Measurements from ENCODE around the gene MUS81. TPM values are rescaled to one million over a fixed set of nuclear protein-coding genes. Genes with fewer than 3 reads are reported as not detected.
A peak's percentile ranks its signal among the peaks of the same experiment; 100 is the strongest.

The MUS81 gene
- total and polyA plus RNA-seq, 9 of the 15 experiments (the other 6 are each of a cell fraction or from before 2014, with no cell fraction given) = 13.4 to 118 (median 53.7) TPM

DNA sequence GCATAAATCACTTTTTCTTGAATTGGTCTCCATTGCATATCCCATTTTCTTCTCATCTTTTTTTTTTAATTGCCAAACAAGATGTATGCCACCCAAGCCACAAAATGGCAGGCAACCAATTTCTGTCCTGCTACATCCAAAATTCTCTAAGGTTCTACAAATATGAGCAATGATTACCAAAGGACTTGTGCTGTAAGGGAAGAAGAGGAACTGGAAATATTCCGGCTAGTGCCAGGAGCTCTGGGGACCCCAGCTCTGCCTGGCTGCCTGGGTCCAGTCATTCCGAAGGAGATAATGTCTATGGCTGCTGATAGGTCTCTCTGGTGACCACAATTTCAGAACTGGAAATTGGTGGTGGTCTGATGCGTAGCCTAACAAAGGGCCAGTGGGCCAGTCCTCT lies 43.5 kb upstream of the MUS81 start:
- DNase-seq (ENCODE audit: extremely low read depth in 1 of 4, low spot score in 3 of 4) (peak in 2 of 4 experiments; percentile 4), ATAC-seq (no peak), FAIRE-seq (no peak)
- no peak overlapping the region for H3K4me3 ChIP-seq
- no peaks in the 10 kb centered on the region for H4K20me1 ChIP-seq (replicated peaks; ENCODE audit: control insufficient read depth, insufficient read depth, low read length)
- peaks cover 8 to 13% of the 10 kb centered on the region in 2 experiments; a peak in 3 of 5 replicates for H3K27me3 ChIP-seq (ENCODE audit: control insufficient read depth in 2 of 2, insufficient read depth in 2 of 2, low read length in 2 of 2)
- in situ Hi-C loops (cut with MboI) = no loop called here
- no peak overlapping the region for H3K4me2 ChIP-seq (ENCODE audit: insufficient read depth, low read length)
- H3K4me1 ChIP-seq (replicated peaks in 1 of 2; ENCODE audit: control insufficient read depth in 2 of 2, insufficient read depth in 2 of 2, low read length in 2 of 2) = peaks cover 0 to 19% of the 10 kb centered on the region in 2 experiments; a peak in 2 of 5 replicates
- no peaks in the 10 kb centered on the region for H3K79me2 ChIP-seq (ENCODE audit: control insufficient read depth, insufficient read depth, low read length)
- no peak overlapping the region for H3K9ac ChIP-seq (ENCODE audit: insufficient read depth in 1 of 2, low read depth in 2 of 2, low read length in 2 of 2)
- 78% methylated on average over 3 of the region's 3 CpGs for WGBS (ENCODE audit: insufficient coverage, low coverage, missing lambda C conversion rate)
- no TSS peak for BruUV-seq (replicated peaks)
- intact Hi-C loops (cut with micrococcal nuclease) = loop anchor here (2.0 to 10.0 kb wide), 3 partner anchors 34 to 272 kb away; partner anchors contain the start of gene AP5B1
- H3K9me1 ChIP-seq (ENCODE audit: control insufficient read depth, insufficient read depth, low read length) = no peaks in the 10 kb centered on the region
- POLR2A ChIA-PET = interaction anchor here (0.6 to 3.5 kb wide), 8 partner anchors 10 to 317 kb away, joined by 3 to 12 read pairs (median 3); partner anchors contain the start of genes AP5B1, CFL1 and RNASEH2C
- CTCF ChIA-PET (ENCODE audit: low intra/inter-chr PET ratio) = interaction anchor here (1.1 to 3.1 kb wide), 2 partner anchors 191 to 434 kb away, joined by 3 to 27 read pairs; partner anchors contain the start of gene SLC25A45
- no peaks in the 10 kb centered on the region for H3K9me3 ChIP-seq (replicated peaks; ENCODE audit: control insufficient read depth, insufficient read depth, low read depth, low read length)
- no peaks in the 10 kb centered on the region for H3K36me3 ChIP-seq (ENCODE audit: control insufficient read depth, insufficient read depth, low read length)
- H3K27ac ChIP-seq (ENCODE audit: extremely low read depth, low read depth, low read length) = no peak overlapping the region
- TF ChIP-seq SAP30 (IDR thresholded peaks at IDR 0.05; ENCODE audit: borderline replicate concordance, insufficient read depth, low read depth, low read length, poor library complexity, severe bottlenecking) (no peak), ASH1L (IDR thresholded peaks at IDR 0.05; ENCODE audit: borderline replicate concordance, low read depth, partially characterized antibody) (no peak), FOXJ2 (tag; IDR thresholded peaks at IDR 0.05) (no peak), HMG20B (CRISPR knock-in tag; IDR thresholded peaks at IDR 0.05) (no peak), FOXA3 (CRISPR knock-in tag; conservative IDR thresholded peaks at IDR 0.05 in 1 of 2, IDR thresholded peaks at IDR 0.05 in 1 of 2) (no peak), SOX6 (IDR thresholded peaks at IDR 0.05) (no peak), ZFP30 (CRISPR knock-in tag; IDR thresholded peaks at IDR 0.05; ENCODE audit: borderline replicate concordance) (no peak), ZNF175 (CRISPR knock-in tag; IDR thresholded peaks at IDR 0.05; ENCODE audit: low read depth) (no peak), SRSF7 (optimal IDR thresholded peaks at IDR 0.05; ENCODE audit: low read depth, low read length) (no peak), SAFB2 (IDR thresholded peaks at IDR 0.05; ENCODE audit: borderline replicate concordance, low read depth, low read length, severe bottlenecking) (no peak), NCOA1 (IDR thresholded peaks at IDR 0.05; ENCODE audit: low read depth) (no peak), SMC3 (conservative IDR thresholded peaks at IDR 0.05; ENCODE audit: insufficient read depth, low read depth, low read length) (no peak)
- TF ChIP-seq, protein P1, sequence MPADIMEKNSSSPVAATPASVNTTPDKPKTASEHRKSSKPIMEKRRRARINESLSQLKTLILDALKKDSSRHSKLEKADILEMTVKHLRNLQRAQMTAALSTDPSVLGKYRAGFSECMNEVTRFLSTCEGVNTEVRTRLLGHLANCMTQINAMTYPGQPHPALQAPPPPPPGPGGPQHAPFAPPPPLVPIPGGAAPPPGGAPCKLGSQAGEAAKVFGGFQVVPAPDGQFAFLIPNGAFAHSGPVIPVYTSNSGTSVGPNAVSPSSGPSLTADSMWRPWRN (IDR thresholded peaks at IDR 0.05; ENCODE audit: low read depth) = no peak
- H2AFZ ChIP-seq (ENCODE audit: low read depth, low read length) = no peak overlapping the region
